ENCODE measurements around the gene XKRX. TPM values are rescaled to one million over a fixed set of nuclear protein-coding genes. Genes with fewer than 3 reads are reported as not detected.
A peak's percentile ranks its signal among the peaks of the same experiment; 100 is the strongest.

The XKRX gene
- total and polyA plus RNA-seq, 2 of the 8 experiments (the other 6 are each of a cell fraction or from before 2014, with no cell fraction given): 0.70 to 1.3 TPM

GRCh38 chrX:100948557-100948956, 19.8 kb upstream of the XKRX start:
- H3K4me2 ChIP-seq (ENCODE audit: insufficient read depth in 1 of 2, low read depth in 2 of 2, low read length in 2 of 2): no peak overlapping the region
- H3K23me2 ChIP-seq (ENCODE audit: low read depth, low read length): no peaks in the 10 kb centered on the region
- no peak overlapping the region for H3K14ac ChIP-seq (ENCODE audit: insufficient read length)
- no peak overlapping the region for H3K4ac ChIP-seq (replicated peaks; ENCODE audit: insufficient read length, low read depth, low read length)
- ChIA-PET POLR2A (ENCODE audit: partially characterized antibody) (no interaction called here), CTCF (ENCODE audit: partially characterized antibody) (no interaction called here)
- H3K79me2 ChIP-seq (ENCODE audit: control insufficient read depth in 1 of 2, insufficient read depth in 2 of 2, low read length in 2 of 2): no peaks in the 10 kb centered on the region
- no peak overlapping the region for H2BK15ac ChIP-seq (ENCODE audit: low read length)
- no peak overlapping the region for H2BK12ac ChIP-seq (ENCODE audit: low read depth, low read length)
- no peak overlapping the region for H2AFZ ChIP-seq (ENCODE audit: low read length)
- H3K9me3 ChIP-seq (ENCODE audit: insufficient read depth in 2 of 2, low read depth in 1 of 2, low read length in 1 of 2): no peaks in the 10 kb centered on the region
- 78% methylated on average over 1 of the region's 1 CpG; no CpG with 5 or more reads in 1 of the 2 experiments for WGBS, 2 experiments (ENCODE audit: extremely low coverage in 1 of 2, insufficient coverage in 1 of 2, insufficient read length in 1 of 2, insufficient replicate concordance in 2 of 2, low coverage in 1 of 2, low lambda C conversion rate in 2 of 2, missing lambda C conversion rate in 1 of 2)
- H3K4me1 ChIP-seq (replicated peaks in 1 of 4; ENCODE audit: control insufficient read depth in 3 of 4, insufficient read depth in 4 of 4, low read length in 3 of 4): no peaks in the 10 kb centered on the region
- no peak overlapping the region for H2BK5ac ChIP-seq (ENCODE audit: low read depth, low read length)
- H3K18ac ChIP-seq (ENCODE audit: extremely low read depth, low read length): no peak overlapping the region
- H3K4me3 ChIP-seq (ENCODE audit: extremely low read depth in 1 of 4, insufficient read depth in 2 of 4, low read depth in 3 of 4, low read length in 4 of 4): no peak overlapping the region
- FAIRE-seq: no peak
- TF ChIP-seq CTCF (IDR thresholded peaks at IDR 0.05; ENCODE audit: control extremely low read depth in 1 of 3, insufficient read depth in 1 of 3, low read depth in 1 of 3, low read length in 3 of 3): peak in 1 of 3 experiments; percentile 4; a peak in 1 of 4 replicates
- TF ChIP-seq SP4 (IDR thresholded peaks at IDR 0.05; ENCODE audit: low read length): no peak
- no peak for TF ChIP-seq SUZ12 (IDR thresholded peaks at IDR 0.05; ENCODE audit: low read length)
- TF ChIP-seq TAF1 (IDR thresholded peaks at IDR 0.05; ENCODE audit: low read depth, low read length): no peak
- H2BK20ac ChIP-seq (ENCODE audit: low read length): no peak overlapping the region
- no peak overlapping the region for H3K23ac ChIP-seq (ENCODE audit: insufficient read length)
- no peak overlapping the region for H2BK120ac ChIP-seq (replicated peaks; ENCODE audit: low read depth, low read length)
- H4K20me1 ChIP-seq (replicated peaks in 1 of 2; ENCODE audit: control insufficient read depth in 1 of 2, insufficient read depth in 2 of 2, low read length in 2 of 2): no peaks in the 10 kb centered on the region
- no peaks in the 10 kb centered on the region for H3K27me3 ChIP-seq (replicated peaks in 1 of 4; ENCODE audit: control insufficient read depth in 3 of 4, extremely low read depth in 1 of 4, insufficient read depth in 3 of 4, low read length in 3 of 4)
- H4K5ac ChIP-seq (ENCODE audit: insufficient read length, low read depth, low read length): no peak overlapping the region
- no peak overlapping the region for H2AK5ac ChIP-seq (ENCODE audit: low read depth, low read length)
- H4K8ac ChIP-seq (ENCODE audit: extremely low read depth, insufficient read depth, low read length): no peak overlapping the region
- no peak overlapping the region for H4K91ac ChIP-seq (replicated peaks; ENCODE audit: insufficient read length, low read length)
- no peak overlapping the region for H3K9ac ChIP-seq (replicated peaks in 1 of 4; ENCODE audit: extremely low read depth in 1 of 4, low read depth in 3 of 4, low read length in 3 of 4)
- no peak overlapping the region for H3K27ac ChIP-seq (ENCODE audit: low read depth, low read length)
- H3K79me1 ChIP-seq (ENCODE audit: low read depth, low read length): no peaks in the 10 kb centered on the region
- no peaks in the 10 kb centered on the region for H3K36me3 ChIP-seq (ENCODE audit: control insufficient read depth in 2 of 4, insufficient read depth in 4 of 4, low read length in 3 of 4)
- no peak overlapping the region for H3K56ac ChIP-seq (replicated peaks; ENCODE audit: insufficient read length, low read depth, low read length)
- DNase-seq (ENCODE audit: low read depth in 1 of 2, low spot score in 2 of 2): no peak
